ENCODE measurements around the gene NECTIN1.

The NECTIN1 gene

DNA sequence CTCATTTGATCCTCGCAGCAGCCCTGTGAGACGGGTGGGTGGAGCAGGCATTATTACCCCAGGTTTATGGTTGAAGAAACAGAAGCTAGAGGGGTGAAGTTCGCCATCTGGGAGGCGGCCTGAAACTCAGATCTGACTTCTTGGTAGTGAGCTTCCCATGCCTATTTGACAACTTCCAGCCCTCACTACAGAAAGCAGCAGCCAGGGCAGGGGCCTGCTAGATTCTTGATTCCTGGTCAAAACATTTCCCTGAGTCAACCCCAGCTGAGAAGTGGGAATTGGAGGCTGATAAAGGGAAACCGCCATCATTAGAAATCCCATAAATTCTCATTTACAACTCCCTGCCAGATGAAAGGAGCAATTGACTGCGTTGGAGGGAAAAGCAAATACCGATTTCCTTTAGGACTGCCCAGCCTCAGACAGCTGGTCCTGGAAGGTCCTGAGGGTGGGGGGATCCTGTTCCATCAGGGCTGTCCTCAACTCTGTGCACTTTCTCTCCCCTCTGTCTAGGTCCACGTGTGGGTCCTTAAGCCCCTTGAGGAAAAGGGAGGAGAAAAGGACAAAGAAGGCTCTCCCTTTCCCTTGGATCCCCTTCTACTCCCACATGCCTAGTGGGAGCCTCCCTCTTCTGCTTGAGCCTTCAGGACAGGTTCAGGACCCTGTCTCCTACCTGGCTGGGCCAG lies 10.2 kb upstream of the NECTIN1 start:
- H3K4me1 ChIP-seq (ENCODE audit: control insufficient read depth in 1 of 2, insufficient read depth in 2 of 2, low read length in 2 of 2), result peaks cover 2 to 10% of the 10 kb centered on the region in 2 experiments
- H3K36me3 ChIP-seq (ENCODE audit: control insufficient read depth in 1 of 2, insufficient read depth in 2 of 2, low read length in 2 of 2), result no peaks in the 10 kb centered on the region
- no peak overlapping the region for H4K12ac ChIP-seq (ENCODE audit: low read depth, low read length)
- no peaks in the 10 kb centered on the region for H3K79me2 ChIP-seq (ENCODE audit: control insufficient read depth, insufficient read depth, low read length, poor library complexity)
- no peak overlapping the region for H3K14ac ChIP-seq (ENCODE audit: low read length)
- no peak for DNase-seq
- no peak overlapping the region for H3K27ac ChIP-seq (ENCODE audit: low read depth, low read length)
- no peak overlapping the region for H3K4ac ChIP-seq (ENCODE audit: low read depth, low read length)
- no peak overlapping the region for H2BK12ac ChIP-seq (ENCODE audit: low read length)
- H3K18ac ChIP-seq (ENCODE audit: low read length), result no peak overlapping the region
- H2AK5ac ChIP-seq (ENCODE audit: low read length), result no peak overlapping the region
- no peak overlapping the region for H3K23ac ChIP-seq (ENCODE audit: low read length)
- WGBS (ENCODE audit: extremely low coverage, insufficient coverage, insufficient read length), result no CpG with 5 or more reads among the region's 8 CpGs
- no peak overlapping the region for H3K9ac ChIP-seq (ENCODE audit: low read length)
- H4K8ac ChIP-seq (ENCODE audit: low read depth, low read length), result no peak overlapping the region
- H2BK5ac ChIP-seq (ENCODE audit: low read depth, low read length, poor library complexity), result no peak overlapping the region
- peaks cover 7% of the 10 kb centered on the region for H3K9me3 ChIP-seq (ENCODE audit: insufficient read depth, low read depth, low read length)
- no peaks in the 10 kb centered on the region for H3K27me3 ChIP-seq (ENCODE audit: insufficient read depth, low read length)
- H3K4me2 ChIP-seq (ENCODE audit: low read length), result no peak overlapping the region
- no peak overlapping the region for H2AFZ ChIP-seq (ENCODE audit: insufficient read depth, low read length, poor library complexity)
- no peak overlapping the region for H3K4me3 ChIP-seq (ENCODE audit: low read depth, low read length)
- no peak overlapping the region for H4K91ac ChIP-seq (ENCODE audit: low read depth, low read length)
- H3K79me1 ChIP-seq (ENCODE audit: low read length), result no peaks in the 10 kb centered on the region
- no peak overlapping the region for H2BK120ac ChIP-seq (ENCODE audit: insufficient read depth, low read length, poor library complexity)

DNA sequence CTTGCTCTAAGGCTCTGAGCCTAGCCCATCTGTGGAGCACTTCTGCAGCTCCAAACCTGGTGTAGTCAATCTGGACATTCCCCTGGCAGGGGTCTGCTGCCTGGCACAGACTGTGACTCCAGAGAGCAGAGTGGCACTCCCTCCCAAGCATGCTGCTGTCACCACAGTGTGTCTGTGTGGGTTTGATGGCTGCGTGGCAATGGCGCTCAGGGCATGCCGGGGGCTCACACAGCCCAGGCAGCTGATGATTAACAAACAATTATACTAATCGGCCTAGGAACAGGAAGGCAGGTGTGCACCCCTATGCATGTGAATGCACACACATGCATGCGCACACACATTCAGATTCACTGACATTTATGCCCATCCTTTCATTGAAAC lies 9.0 kb upstream of the NECTIN1 start:
- Histone ChIP-seq H3K23ac (ENCODE audit: low read length) (no peak overlapping the region), H3K4me3 (ENCODE audit: low read depth, low read length) (no peak overlapping the region), H3K79me2 (ENCODE audit: control insufficient read depth, insufficient read depth, low read length, poor library complexity) (no peaks in the 10 kb centered on the region), H3K27me3 (ENCODE audit: insufficient read depth, low read length) (no peaks in the 10 kb centered on the region), H3K9me3 (ENCODE audit: insufficient read depth, low read depth, low read length) (peaks cover 7% of the 10 kb centered on the region), H3K79me1 (ENCODE audit: low read length) (no peaks in the 10 kb centered on the region), H2BK12ac (ENCODE audit: low read length) (no peak overlapping the region), H3K4me1 (ENCODE audit: control insufficient read depth in 1 of 2, insufficient read depth in 2 of 2, low read length in 2 of 2) (peaks cover 2 to 10% of the 10 kb centered on the region in 2 experiments), H4K12ac (ENCODE audit: low read depth, low read length) (no peak overlapping the region), H4K91ac (ENCODE audit: low read depth, low read length) (no peak overlapping the region), H3K18ac (ENCODE audit: low read length) (no peak overlapping the region), H2BK5ac (ENCODE audit: low read depth, low read length, poor library complexity) (no peak overlapping the region), H4K8ac (ENCODE audit: low read depth, low read length) (no peak overlapping the region), H3K9ac (ENCODE audit: low read length) (no peak overlapping the region), H2AFZ (ENCODE audit: insufficient read depth, low read length, poor library complexity) (no peak overlapping the region), H2BK120ac (ENCODE audit: insufficient read depth, low read length, poor library complexity) (no peak overlapping the region), H2AK5ac (ENCODE audit: low read length) (no peak overlapping the region), H3K4ac (ENCODE audit: low read depth, low read length) (no peak overlapping the region), H3K4me2 (ENCODE audit: low read length) (no peak overlapping the region), H3K27ac (ENCODE audit: low read depth, low read length) (no peak overlapping the region), H3K36me3 (ENCODE audit: control insufficient read depth in 1 of 2, insufficient read depth in 2 of 2, low read length in 2 of 2) (no peaks in the 10 kb centered on the region), H3K14ac (ENCODE audit: low read length) (no peak overlapping the region)
- no peak for DNase-seq
- WGBS (ENCODE audit: extremely low coverage, insufficient coverage, insufficient read length), result no CpG with 5 or more reads among the region's 5 CpGs

DNA sequence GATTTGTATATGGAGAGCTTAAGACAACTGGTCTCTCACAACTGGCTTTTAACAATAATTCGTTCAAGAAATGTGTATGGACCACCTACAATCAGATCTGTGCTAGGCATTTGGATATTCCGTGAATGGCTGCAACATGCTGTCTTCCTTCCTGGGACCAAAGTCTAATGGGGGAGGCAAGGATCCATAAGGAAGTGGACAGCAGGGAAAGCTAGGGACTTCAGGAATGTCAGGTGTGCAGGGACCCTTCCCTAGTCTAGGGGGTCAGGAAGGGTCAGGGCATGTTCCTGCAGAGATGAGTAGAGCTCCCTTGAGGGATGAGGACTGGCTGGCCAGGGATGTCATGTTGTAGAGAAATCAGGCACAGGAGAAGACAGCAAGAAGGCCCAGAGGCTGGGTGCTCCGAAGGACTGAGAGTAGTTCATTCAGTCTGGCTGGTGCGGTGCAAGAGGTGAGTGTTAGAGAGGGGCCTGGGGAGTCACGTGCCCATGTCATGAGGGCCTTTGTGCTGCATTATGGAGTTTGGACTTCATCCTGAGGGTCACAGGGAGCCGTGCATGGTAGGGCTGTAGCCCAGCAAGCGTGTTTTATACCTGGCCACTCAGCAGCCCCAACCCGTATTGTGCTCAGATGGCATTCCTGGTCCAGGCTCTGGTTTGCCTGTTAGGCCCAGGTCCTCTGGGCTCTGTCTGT lies 8.5 kb upstream of the NECTIN1 start:
- Histone ChIP-seq H3K79me1 (ENCODE audit: low read length) (no peaks in the 10 kb centered on the region), H2AK5ac (ENCODE audit: low read length) (no peak overlapping the region), H3K18ac (ENCODE audit: low read length) (no peak overlapping the region), H2BK12ac (ENCODE audit: low read length) (no peak overlapping the region), H2BK5ac (ENCODE audit: low read depth, low read length, poor library complexity) (no peak overlapping the region), H3K27me3 (ENCODE audit: insufficient read depth, low read length) (no peaks in the 10 kb centered on the region), H3K9ac (ENCODE audit: low read length) (no peak overlapping the region), H3K79me2 (ENCODE audit: control insufficient read depth, insufficient read depth, low read length, poor library complexity) (no peaks in the 10 kb centered on the region), H3K9me3 (ENCODE audit: insufficient read depth, low read depth, low read length) (peaks cover 5% of the 10 kb centered on the region), H3K4me3 (ENCODE audit: low read depth, low read length) (no peak overlapping the region), H2BK120ac (ENCODE audit: insufficient read depth, low read length, poor library complexity) (no peak overlapping the region), H4K12ac (ENCODE audit: low read depth, low read length) (no peak overlapping the region), H3K4me1 (ENCODE audit: control insufficient read depth in 1 of 2, insufficient read depth in 2 of 2, low read length in 2 of 2) (peaks cover 2 to 7% of the 10 kb centered on the region in 2 experiments), H3K4me2 (ENCODE audit: low read length) (no peak overlapping the region), H3K4ac (ENCODE audit: low read depth, low read length) (no peak overlapping the region), H4K8ac (ENCODE audit: low read depth, low read length) (no peak overlapping the region), H3K27ac (ENCODE audit: low read depth, low read length) (no peak overlapping the region), H4K91ac (ENCODE audit: low read depth, low read length) (no peak overlapping the region), H3K14ac (ENCODE audit: low read length) (no peak overlapping the region), H3K36me3 (ENCODE audit: control insufficient read depth in 1 of 2, insufficient read depth in 2 of 2, low read length in 2 of 2) (no peaks in the 10 kb centered on the region), H3K23ac (ENCODE audit: low read length) (no peak overlapping the region), H2AFZ (ENCODE audit: insufficient read depth, low read length, poor library complexity) (no peak overlapping the region)
- DNase-seq, result no peak
- WGBS (ENCODE audit: extremely low coverage, insufficient coverage, insufficient read length), result no CpG with 5 or more reads among the region's 8 CpGs

DNA sequence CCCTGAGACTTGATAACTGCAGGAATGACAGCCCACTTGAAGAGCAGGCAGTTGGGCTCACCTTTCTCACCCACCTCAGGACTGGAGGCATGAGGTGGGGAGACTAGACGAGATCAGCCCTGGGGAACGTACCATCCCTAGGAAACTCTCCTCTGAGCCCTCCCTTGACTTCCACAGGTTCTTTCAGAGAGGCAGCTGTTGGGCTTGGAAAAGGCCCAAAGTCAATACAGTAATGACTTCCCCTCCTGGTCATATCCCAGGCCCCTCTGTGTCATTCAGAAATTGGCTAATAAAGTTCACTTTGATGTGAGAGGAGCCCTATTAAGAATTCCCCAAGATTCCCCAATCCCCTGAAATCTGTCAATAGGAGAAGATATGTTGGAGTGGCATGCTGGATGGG lies 5.8 kb upstream of the NECTIN1 start:
- Histone ChIP-seq H2BK12ac (ENCODE audit: low read length) (no peak overlapping the region), H3K4me2 (ENCODE audit: low read length) (no peak overlapping the region), H2AFZ (ENCODE audit: insufficient read depth, low read length, poor library complexity) (no peak overlapping the region), H3K4ac (ENCODE audit: low read depth, low read length) (no peak overlapping the region), H3K79me2 (ENCODE audit: control insufficient read depth, insufficient read depth, low read length, poor library complexity) (no peaks in the 10 kb centered on the region), H3K9ac (ENCODE audit: low read length) (no peak overlapping the region), H3K4me1 (ENCODE audit: control insufficient read depth in 1 of 2, insufficient read depth in 2 of 2, low read length in 2 of 2) (peaks cover 4 to 8% of the 10 kb centered on the region in 2 experiments), H4K12ac (ENCODE audit: low read depth, low read length) (no peak overlapping the region), H2BK5ac (ENCODE audit: low read depth, low read length, poor library complexity) (no peak overlapping the region), H3K4me3 (ENCODE audit: low read depth, low read length) (no peak overlapping the region), H2AK5ac (ENCODE audit: low read length) (no peak overlapping the region), H3K9me3 (ENCODE audit: insufficient read depth, low read depth, low read length) (no peaks in the 10 kb centered on the region), H2BK120ac (ENCODE audit: insufficient read depth, low read length, poor library complexity) (no peak overlapping the region), H3K27ac (ENCODE audit: low read depth, low read length) (no peak overlapping the region), H3K79me1 (ENCODE audit: low read length) (no peaks in the 10 kb centered on the region), H3K27me3 (ENCODE audit: insufficient read depth, low read length) (no peaks in the 10 kb centered on the region), H3K18ac (ENCODE audit: low read length) (no peak overlapping the region), H3K14ac (ENCODE audit: low read length) (no peak overlapping the region), H4K91ac (ENCODE audit: low read depth, low read length) (no peak overlapping the region), H3K23ac (ENCODE audit: low read length) (no peak overlapping the region), H4K8ac (ENCODE audit: low read depth, low read length) (no peak overlapping the region), H3K36me3 (ENCODE audit: control insufficient read depth in 1 of 2, insufficient read depth in 2 of 2, low read length in 2 of 2) (no peaks in the 10 kb centered on the region)
- no peak for DNase-seq
- no CpG with 5 or more reads among the region's 2 CpGs for WGBS (ENCODE audit: extremely low coverage, insufficient coverage, insufficient read length)

Measured in trophoblast cell (in vitro differentiated cells and primary cell).